NCI-H2196 (cell line): ENCODE measurements around the gene FRMPD4.
A peak's percentile ranks its signal among the peaks of the same experiment; 100 is the strongest.
"Not testable (repeated sequence)": the region's sequence is repeated elsewhere in the genome, so short reads cannot be mapped to it uniquely, and the experiment has no call there.

Experiments
- DNase-seq: peaks from one replicate; lab custom pipeline; 2025; ENCODE audit not compliant: unreplicated experiment; lab: John Stamatoyannopoulos, UW

Gene FRMPD4

DNA sequence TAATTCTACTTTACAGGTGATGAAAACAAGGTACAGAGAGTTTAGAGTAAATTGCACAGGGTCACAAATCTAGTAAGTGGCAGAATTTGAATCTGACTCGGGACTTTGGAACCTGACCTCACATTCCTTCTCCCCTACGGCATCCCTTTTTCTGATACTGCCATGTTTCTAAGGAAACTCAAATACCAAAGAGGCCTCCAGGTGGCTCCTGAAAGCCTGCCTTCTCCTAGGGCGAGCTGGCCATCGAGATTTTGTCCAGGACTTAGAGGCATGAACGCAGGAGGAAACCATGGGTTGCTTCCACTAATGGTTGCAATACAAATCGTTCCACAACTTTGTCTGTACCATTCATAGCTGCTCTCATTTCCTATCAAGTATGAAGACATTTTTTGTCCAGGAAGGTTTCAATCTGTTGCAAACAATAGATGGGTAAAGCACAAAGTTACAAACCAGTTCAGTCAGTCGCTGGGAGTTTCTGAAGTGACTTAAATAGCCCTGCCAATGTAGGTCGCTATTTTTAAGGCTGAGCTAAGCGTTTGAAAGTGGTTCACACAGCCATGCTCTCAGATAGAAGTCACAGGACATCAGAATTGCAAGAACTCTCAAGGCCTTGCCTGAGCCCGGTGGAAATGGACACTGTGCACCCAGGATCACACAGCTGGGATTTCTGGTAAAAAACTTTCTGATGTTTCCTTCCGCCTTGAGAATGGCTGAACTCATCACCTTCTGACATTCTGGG, 356.3 kb downstream of the FRMPD4 start:
- no peak for DNase-seq

DNA sequence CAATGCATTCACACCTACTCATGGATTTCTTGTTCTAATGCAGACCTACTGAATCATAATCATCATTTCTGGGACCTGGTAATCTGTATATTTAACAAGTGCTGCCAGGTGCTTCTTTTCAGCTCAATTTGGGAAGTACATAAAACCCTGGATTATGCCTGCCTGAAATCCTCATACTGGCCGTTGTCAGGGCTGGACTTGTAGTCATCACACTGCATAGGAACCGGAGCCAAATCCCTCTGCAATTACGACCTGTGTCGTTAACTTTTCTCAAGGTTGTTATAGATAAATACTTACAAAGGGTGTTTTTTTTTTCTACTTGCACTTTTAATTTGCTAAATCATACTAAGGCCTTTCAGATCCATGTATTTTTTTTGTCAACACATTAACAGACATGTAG, 358.1 kb downstream of the FRMPD4 start:
- DNase-seq: no peak

DNA sequence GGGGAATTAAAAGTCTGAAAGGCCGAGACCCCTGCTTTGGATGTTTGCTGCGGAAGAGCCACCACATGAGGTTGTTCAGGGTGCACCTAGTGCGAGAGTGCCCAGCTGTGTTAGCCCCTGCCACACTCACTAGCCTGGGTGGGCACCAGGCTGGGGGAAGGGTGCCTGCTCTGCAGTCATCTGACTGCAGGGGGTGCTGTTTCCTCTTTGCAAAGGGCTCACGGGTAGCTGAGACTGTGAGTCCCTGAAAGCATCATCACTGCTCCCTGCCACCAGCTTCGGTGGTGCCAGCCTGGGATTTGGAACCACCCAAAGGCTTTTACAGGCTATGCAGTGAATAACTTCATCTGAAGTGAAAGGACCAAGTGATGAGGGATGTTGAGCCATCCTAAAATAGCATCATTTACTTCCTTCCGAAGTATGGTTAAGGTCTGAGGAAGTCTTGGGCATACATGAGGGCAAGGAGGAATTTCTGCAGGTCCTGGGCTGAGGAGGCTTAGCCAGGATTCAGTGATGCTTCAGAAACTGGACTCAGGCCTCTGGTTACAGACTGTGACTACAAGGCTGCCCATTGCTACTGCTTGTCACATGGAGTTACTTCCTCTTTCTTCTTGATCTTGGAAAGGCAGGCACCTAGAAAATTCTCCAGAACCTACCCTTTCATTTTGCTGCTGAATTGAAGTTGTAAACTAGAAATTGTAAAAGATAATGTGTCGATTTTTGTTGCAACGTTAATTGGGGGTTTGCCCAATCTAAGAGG, 359.7 kb downstream of the FRMPD4 start:
- no peak for DNase-seq

DNA sequence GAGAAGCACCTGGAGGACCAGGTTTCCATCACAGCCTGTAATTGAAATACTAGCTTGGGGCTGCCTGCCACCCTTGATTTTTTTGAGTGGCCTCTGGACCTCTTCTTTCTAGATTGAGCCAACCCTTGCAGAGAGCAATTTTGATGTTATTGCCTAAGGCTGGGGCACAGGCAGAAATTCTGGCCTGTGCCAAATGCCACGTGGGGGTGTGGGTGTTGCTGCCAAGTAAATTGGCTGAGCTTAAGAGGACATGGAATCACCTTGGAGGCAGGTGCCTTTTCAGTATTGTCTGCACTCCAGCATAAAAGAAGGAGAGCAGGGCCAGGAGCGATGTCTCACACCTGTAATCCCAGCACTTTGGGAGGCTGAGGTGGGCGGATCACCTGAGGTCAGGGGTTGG, 366.9 kb downstream of the FRMPD4 start:
- DNase-seq: no peak

DNA sequence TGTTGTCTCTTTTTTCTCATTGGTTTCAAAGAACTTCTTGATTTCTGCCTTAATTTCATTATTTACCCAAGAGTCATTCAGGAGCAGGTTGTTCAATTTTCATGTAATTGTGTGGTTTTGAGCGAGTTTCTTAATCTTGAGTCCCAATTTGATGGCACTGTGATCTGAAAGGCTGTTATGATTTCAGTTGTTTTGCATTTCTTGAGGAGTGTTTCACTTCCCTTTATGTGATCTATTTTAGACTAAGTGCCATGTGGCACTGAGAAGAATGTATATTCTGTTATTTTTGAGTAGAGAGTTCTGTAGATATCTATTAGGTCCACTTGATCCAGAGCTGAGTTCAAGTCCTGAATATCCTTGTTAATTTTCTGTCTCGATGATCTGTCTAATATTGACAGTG, 377.1 kb downstream of the FRMPD4 start:
- not testable (repeated sequence) for DNase-seq

DNA sequence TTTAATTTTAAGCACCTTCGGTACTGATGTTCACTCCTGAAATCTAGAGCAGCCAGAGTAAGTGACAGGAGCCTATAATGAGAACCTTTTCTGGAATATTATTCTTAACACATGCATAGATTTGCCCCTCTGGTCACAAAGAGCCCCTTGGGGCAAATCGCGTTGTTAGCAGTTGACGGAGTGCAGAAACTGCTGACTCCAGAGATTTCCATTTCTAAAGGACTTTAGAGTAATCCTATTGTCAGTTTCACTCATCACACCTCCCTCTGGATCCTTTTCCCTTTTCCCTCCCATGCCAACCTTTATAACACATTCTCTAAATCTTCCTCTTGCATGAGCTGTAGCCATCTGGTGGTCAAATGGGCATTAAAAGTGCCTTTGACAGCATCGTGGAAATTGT, 388.0 kb downstream of the FRMPD4 start:
- DNase-seq: no peak

DNA sequence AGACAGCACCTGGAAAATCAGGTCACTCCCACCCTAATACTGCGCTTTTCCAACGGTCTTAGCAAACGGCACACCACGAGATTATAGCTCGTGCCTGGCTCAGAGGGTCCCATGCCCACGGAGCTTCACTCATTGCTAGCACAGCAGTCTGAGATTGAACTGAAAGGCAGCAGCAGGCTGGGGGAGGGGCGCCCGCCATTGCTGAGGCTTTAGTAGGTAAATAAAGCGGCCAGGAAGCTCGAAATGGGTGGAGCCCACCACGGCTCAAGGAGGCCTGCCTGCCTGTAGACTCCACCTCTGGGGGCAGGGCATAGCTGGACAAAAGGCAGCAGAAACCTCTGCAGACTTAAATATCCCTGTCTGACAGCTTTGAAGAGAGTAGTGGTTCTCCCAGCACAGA, 399.8 kb downstream of the FRMPD4 start:
- not testable (repeated sequence) for DNase-seq

DNA sequence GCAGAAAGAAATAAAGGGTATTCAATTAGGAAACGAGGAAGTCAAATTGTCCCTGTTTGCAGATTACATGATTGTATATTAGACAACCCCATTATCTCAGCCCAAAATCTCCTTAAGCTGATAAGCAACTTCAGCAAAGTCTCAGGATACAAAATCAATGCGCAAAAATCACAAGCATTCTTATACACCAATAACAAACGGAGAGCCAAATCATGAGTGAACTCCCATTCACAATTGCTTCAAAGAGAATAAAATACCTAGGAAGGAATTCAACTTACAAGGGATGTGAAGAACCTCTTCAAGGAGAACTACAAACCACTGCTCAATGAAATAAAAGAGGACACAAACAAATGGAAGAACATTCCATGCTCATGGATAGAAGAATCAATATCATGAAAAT, 404.0 kb downstream of the FRMPD4 start:
- DNase-seq: peak; percentile 35

DNA sequence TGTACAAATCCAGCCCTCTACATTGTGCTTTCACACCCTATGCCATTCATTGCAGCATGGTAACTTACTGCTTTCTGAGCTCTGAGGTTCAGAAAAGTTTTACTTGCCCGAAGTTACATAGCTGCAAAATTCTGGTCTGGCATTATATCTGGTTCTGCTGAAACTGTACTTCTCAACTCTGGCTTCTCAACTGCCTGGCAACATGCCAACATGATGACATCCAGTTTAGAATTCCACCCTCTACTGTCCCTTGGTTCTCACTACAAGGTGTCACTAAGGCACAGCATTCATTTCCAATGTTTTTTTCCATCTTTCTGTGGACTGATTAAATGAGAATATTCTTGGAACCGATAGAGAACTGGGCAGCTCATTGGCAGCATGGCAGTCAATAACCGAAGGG, 410.1 kb downstream of the FRMPD4 start:
- no peak for DNase-seq

DNA sequence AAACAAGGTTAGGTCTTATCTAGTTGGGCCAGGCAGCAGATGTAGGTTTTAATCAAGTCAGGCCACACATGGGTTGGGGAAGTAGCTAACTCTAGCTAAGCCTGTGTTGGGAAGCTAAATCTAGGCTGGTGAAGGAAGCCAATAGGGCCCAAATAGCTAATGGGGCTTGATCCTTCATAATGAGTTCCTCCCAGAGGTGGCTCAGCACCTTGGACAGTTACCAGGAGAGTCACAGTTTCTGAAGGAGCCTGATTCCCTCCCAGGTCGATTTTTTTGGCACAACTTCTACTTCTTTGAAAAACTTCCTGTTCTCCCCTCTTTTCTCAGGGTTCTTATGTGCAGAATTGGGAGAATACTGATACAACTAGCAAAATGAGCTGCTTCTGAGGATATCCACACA, 410.5 kb downstream of the FRMPD4 start:
- DNase-seq: no peak

DNA sequence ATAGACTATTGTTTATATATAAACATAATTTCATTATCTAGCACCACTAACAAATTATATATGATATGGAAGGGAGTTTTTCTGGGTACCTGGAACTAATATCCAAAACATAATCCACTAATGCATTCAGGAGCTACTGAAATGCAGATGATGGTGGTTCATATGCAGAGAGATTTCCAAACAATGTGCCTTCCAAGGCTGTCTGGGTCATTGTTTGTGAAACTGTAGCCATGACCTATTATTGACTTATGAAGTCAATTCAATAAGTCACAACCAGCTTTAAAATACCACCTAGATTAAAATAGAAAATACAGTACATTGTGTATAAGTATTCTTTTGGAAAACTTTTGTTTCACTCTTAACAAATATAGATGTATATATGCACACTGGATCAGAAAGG, 415.9 kb downstream of the FRMPD4 start:
- DNase-seq: no peak

DNA sequence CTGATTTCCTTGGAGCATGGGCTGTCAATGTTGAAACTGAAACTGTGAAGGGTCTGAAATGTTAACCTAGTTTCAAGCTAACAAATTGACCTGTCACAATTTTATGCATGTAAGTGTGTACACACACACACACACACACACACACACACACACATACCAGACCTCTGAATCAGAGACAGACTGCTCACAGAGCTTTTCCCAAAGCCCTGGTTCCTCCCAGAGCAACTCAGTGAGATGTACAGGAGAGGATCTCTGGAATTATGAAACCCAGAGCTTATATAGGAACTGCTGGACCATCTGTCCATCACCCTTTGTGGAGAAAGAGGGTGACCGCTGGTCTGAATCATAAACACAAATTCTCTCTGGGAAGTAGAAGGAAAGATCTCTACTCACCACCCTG, 424.8 kb downstream of the FRMPD4 start:
- DNase-seq: no peak

DNA sequence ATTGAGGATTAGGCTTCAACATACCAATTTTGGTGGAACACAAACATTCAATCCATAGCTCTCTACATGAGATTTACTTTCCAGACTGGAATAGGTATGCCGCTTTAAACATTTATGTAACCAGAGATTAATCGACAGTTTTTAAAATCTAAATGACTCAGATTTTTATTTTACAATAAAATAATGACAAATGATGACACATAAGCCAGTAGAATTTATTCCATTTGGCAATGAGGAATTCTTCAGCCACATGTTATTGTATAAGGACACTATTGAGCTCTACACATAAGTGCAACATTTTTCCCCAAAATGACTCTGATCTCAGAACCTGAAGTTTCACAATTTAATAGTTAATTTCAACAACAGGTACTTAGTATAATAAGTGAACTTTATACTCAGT, 425.9 kb downstream of the FRMPD4 start:
- no peak for DNase-seq

DNA sequence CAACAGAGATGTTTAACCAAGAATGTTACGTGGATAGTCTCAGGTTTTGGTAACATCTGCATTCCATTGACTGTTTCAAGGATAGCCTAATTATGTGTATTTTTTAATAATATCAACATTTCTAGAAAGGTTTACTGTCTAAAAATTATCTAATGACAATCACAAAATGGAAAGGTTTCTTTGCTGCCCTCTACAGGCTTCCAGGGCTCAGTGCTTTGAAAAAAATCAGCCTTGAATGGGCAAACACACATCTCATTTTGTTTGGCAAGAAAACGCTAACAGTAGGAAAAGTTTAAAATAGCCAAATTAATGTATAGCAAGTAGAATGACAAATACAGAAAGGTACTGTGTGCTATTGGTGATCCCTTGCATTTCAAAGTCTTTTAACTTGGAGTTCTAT, 429.6 kb downstream of the FRMPD4 start:
- DNase-seq: peak; percentile 0

DNA sequence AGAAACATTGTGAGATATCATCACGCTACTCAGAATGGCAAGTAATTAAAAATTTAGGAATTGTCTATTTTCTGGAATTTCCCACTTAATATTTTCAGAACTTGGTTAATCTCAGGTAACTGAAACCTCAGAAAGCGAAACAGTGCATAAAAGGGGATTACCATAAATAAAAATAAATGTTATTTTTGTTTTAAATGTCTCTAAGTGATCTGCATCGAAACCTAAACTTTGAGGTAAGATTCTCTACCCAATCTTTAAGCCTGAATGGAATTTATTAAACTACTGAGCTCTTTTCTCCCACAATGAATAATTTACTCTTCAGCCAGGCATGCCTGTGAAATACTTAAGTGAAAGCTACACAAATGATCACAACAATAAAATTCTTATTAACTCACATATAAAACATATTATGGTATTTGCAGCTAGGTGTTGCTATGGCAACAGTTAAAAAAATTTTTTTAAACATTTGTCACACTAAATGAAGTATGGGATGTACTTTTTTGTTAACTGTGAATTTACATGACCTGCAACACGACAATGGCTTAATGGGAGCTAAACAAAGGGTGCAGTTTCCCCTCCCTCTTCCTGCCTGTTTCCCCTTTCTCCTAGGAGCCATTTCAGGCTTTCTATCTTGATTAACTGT, 432.7 kb downstream of the FRMPD4 start:
- DNase-seq: no peak

DNA sequence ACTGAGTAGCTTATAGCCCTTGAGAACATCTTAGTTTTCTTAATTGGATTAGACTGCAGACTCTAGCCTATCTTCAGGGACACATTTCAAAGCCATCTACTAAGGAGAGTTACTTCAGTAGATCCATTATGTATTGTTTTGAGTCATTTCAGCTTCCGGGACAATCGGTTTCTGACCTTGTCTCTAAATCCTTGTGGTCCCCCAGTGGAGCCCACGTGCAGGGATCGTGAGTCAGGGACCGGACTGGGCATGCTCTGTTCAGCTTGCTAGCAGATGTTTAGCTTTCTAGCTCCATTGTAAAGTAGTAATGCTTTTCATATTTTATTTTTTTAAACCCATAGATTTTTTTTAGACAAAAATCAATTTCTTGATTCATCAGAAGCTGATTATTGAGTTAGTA, 441.0 kb downstream of the FRMPD4 start:
- DNase-seq: no peak

DNA sequence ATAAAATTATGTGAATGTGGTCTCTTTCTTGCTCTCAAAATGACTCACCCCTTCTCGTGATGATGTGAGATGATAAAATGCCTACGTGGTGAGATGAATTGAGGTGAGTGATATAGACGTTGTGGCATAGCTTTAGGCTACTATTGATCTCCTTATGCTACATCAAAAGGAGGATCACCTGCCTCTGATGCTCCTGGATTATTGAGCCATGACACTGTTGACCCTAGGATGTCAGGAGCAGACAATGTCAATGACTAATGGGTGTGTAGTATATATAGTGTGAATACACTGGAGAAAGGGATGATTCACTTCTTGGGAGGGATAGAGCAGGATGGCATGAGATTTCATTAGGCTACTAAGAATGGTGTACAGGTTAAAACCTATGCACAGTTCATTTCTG, 442.3 kb downstream of the FRMPD4 start:
- DNase-seq: no peak

DNA sequence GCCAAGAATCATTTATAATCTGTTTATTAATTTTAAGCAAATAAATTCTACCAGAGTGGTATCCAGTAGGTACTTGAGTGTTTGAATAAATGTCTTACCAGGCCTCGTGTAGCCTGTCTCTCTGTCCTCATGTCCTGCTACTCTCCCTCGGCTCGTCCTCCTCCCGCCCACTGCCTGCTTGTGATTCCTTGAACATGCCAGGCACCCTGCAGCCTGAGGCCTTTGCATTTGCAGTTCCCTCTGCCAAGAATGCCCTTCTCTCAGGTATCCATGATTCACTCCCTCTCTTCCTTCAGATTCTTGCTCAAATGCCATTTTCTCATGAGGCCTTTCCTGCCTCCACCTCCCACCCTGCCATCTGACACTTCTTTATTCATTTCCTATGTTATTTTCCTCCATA, 443.3 kb downstream of the FRMPD4 start:
- no peak for DNase-seq

DNA sequence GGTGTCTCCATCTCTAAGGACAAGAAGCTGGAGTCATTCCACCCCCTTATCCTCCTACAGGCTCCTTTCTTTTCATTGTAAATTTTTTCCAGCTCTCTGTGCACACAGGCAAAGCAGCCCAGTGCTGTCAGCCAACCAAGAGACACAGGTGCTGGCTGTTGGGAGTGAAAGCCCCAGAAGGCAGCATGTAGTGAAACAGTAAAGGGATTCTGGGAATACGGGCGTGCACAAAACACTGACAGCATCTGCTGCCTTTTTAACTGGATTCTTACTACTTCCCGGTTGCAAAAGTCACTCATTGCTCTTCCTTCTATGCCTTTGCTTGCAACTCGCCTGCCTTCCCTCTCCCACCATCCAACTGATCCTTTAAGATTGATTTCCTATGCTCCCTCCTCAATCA, 444.4 kb downstream of the FRMPD4 start:
- DNase-seq: no peak

DNA sequence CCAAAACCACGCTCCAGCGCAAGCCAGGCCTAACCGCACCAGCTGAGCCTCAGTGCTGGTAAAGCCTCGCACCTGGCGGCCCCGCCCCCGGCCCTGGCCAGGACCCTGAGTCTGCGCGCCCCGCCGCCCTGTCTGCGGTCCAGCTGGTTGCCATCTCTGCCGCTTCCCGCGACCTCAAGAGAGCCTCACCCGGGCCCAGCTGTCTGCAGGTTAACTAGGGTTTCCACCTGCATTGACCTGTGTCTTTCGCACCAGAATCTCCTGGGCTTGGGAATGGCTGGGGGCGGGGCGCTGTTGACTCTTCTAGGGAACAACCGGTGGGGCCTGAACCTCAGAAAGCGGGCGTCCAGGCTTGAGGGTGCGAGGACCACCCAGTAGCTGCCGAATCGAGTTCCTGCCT, 445.3 kb downstream of the FRMPD4 start:
- no peak for DNase-seq

DNA sequence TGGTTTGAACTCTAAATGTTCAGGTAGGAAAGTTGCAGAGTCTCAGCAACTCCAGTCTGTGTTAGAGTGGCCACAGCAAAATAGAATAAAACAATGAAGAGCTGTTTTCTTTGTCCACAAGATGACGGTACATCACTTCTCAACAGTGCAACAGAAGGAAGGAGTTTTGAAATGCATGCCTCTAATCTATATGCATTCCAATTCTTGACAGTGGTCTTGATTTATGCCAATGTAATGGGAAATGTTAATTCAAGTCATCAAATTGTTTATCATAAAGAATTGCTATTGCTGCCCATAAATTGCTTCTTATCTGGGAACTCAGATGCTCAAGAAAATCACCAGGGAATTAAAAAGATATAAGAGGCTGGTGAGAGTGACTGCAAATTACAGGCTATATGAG, 457.4 kb downstream of the FRMPD4 start:
- DNase-seq: no peak

DNA sequence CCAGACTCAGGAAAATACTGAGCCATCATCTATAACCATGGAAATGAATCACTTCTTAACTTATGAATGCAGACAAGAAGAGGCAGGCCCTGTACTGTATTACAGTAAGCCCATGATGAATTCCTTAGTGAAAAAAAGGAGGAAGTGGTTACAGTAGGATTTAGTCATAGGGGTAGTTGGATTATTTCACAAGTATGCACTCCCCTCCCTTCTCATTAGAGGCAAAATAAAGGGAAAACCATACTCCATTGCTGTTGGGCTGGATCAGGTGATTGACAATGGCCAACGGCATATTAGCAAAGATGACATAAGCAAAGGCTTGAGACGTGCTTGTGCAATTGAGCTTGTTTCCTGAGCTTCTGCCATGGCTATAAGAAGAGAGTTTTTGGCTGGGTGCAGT, 471.8 kb downstream of the FRMPD4 start:
- DNase-seq: no peak
